Activated CD4-positive, CD25-positive, alpha-beta regulatory T cell (primary cell): ENCODE data around the gene SCLY.
"Not testable (repeated sequence)": the region's sequence is repeated elsewhere in the genome, so short reads cannot be mapped to it uniquely, and the experiment has no call there.

Source experiments
- DNase-seq, 4 experiments: peaks; one replicate each; lab custom pipeline; 2025; lab: John Stamatoyannopoulos, UW

Gene SCLY

GRCh38 chr2:238040918-238041317 lies 19.9 kb upstream of the SCLY start:
- no peak for DNase-seq

- DNase-seq: no peak
These were observed 18.7 kb upstream of the SCLY start for GRCh38 chr2:238042090-238042489.

DNA sequence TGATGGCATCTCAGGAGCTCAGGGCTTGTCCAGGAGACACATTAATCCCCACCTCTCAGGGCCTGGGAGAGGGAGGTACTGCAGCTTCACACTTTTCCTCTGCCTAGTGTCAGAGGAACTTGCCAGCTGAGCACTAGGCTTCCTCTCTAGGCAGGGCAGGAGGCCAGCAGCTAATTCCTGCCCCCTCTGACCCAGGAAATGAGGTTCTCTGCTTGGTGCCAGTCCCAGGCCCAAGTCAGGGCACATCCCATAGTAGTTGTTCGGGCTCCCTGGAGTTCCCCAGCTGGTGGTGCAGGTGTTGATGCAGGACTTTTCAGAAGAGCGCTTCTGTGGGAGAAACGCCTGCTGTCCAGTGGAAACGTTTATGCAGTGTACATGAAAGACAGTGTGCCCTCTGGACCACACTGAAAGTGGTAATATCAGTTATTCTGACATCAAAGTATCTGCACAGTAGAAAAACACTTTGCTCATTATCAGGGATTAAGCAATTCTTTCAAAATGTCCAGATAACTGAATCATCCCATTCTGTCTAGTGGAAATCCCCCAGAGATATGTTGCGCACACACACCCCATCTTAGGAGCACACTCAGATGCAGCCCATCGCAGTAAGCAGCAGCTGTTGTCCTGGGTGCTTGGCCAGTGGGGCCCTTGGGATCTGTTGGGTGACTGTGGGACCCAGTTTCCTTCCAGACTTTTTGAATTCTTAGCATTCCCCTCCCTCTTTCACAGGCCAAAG lies 17.8 kb upstream of the SCLY start:
- no peak for DNase-seq

- no peak for DNase-seq
These were observed 16.9 kb upstream of the SCLY start for GRCh38 chr2:238043851-238044250.

GRCh38 chr2:238045575-238045974 lies 15.2 kb upstream of the SCLY start:
- no peak for DNase-seq

- DNase-seq: no peak
These were observed 14.0 kb upstream of the SCLY start for GRCh38 chr2:238046725-238047270.

- DNase-seq: no peak
These were observed 7.5 kb upstream of the SCLY start for GRCh38 chr2:238053191-238053776.

- no peak for DNase-seq
These were observed 5.0 kb upstream of the SCLY start for GRCh38 chr2:238055841-238056240.

DNA sequence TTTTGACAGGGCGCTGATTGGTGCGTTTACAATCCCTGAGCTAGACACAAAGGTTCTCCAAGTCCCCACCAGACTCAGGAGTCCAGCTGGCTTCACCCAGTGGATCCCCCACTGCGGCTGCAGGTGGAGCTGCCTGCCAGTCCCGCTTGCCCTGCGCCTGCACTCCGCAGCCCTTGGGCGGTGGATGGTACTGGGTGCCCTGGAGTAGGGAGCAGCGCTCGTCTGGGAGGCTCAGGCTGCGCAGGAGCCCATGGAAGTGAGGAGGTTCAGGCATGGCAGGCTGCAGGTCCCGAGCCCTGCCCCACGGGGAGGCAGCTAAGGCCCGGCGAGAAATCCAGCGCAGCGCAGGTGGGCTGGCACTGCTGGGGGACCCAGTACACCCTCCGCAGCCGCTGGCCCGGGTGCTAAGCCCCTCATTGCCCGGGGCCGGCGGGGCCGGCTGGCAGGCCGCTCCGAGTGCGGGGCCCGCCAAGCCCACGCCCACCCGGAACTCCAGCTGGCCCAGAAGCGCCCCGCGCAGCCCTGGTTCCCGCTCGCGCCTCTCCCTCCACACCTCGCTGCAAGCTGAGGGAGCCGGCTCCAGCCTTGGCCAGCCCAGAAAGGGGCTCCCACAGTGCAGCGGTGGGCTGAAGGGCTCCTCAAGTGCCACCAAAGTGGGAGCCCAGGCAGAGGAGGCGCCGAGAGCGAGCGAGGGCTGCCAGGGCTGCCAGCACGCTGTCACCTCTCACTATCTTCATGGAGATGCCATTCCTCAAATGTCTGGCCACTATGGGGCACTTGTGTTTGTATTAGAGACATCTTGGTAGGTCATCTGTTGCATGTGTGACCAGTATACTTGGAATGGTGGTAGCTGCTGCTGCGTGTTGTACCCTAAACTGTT lies 2.9 kb upstream of the SCLY start:
- DNase-seq: not testable (repeated sequence)

GRCh38 chr2:238059505-238059904 lies 1.3 kb upstream of the SCLY start:
- no peak for DNase-seq

DNA sequence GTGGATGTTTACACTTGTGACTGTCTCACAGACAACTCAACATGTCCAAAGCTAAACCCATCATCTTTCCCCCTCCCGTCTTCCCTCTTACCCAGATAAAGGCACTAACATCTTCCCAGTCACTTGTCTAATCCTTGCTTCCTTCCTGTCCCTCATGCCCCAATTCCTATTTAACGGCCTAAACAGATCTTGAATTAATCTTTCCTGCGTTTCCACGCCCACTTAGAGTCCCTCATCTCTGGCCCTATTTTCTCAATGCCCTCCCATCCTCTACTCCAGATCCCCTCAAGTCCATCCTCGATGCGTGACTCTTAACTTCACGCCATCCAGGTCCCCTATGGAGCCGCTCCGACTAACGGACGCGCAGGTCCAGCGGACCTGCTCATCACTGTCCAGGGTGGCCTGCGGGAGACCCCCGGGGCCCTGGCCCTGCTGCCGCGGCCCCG lies 682 bp upstream of the SCLY start:
- DNase-seq: no peak

GRCh38 chr2:238061315-238062202 lies 758 bp downstream of the SCLY start:
- DNase-seq: no peak

DNA sequence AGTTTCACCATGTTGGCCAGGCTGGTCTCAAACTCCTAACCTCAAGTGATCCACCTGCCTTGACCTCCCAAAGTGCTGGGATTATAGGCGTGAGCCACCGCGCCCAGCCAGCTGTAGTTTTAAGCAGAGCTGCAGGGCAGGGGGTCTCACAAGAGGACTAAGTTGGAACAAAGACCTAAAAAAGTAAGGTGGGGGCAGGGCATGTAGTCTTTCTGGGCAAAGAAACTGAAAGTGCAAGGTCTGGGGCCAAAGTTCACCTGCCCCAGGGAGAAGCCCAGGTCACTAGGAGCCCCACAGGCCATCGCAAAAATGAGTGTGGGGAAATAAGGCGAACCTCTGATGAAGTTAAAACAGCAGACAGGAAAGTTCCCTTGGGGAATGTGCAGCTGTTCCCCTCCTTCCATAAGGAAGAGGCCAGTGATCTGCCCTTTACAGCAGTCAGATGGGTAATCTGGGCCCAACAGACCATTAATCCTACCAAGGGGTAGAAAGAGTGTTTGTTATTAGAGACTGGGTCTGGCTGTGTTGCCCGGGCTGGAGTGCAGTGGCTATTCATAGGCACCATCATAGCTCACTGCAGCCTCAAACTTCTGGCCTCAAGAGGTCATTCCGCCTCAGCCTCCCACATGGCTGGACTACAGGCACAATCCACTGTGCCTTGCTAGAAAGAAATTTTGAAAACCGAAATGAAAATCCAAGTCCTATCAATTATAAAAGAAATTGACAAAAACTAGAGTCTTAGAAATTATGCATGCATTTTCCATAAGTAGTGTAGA lies 2.8 kb downstream of the SCLY start:
- no peak for DNase-seq

DNA sequence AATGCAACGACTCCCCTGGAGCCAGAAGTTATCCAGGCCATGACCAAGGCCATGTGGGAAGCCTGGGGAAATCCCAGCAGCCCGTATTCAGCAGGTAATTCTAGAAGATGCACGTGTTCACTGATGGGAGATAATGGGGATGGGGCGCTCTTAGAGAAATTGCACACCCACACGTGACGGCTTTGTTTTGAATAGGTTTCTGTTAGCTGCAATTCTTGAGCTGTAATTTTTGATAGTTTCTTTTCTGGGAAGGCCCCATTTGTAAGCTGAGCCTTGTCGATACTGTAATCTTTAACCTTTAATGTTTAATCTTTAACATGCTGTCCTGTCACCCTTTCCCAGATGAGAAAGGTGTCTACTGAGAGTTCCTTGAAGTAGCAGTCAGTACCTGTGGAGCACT lies 3.6 kb downstream of the SCLY start:
- DNase-seq: no peak

- DNase-seq: no peak
These were observed 4.5 kb downstream of the SCLY start for GRCh38 chr2:238065071-238065846.

DNA sequence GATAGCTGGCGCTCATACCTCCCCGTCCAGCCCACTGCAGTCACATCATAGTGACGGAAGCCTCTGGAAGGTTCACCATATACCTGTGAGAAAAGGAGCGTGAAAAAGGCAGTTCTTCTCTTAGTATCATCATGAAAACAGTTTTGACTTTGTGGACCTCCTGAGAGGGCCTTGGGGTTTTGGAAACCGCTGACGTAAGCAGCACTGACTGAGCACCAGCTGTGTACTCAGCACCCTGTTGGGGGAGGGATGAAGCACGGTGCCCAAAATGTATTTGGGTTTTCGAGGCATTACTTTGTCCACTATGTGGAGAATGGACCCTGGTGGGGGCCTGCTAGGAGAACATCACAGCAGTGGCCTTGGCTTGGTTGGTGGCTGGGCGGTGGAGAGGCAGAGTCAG lies 5.4 kb downstream of the SCLY start:
- DNase-seq: no peak

DNA sequence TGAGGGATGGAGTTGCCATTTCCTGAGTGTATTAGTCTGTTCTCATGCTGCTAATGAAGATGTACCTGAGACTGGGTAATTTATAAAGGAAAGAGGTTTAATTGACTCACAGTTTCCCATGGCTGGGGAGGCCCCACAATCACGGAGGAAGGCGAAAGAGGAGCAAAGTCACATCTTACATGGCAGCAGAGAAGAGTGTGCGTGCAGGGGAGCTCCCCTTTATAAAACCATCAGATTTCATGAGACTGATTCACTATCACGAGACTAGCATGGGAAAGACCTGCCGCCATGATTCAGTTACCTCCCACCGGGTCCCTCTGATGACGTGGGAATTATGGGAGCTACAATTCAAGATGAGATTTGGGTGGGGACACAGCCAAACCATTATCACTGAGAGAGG lies 5.9 kb downstream of the SCLY start:
- DNase-seq: not testable (repeated sequence)

DNA sequence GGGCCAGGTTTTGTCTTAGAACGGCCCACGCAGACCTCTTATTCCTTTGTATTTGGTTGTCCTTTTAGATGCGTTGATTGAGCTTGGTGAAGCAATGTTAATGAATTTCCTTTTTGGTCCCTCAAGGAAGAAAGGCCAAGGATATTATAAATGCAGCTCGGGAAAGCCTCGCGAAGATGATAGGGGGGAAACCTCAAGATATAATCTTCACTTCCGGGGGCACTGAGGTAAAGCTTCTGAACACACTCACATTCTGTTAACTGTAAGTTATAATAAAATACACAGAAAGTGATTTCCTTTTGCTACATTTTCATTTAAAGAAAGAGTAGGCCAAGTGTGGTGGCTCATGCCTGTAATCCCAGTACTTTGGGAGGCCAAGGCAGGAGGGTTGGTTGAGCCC lies 7.1 kb downstream of the SCLY start:
- no peak for DNase-seq

DNA sequence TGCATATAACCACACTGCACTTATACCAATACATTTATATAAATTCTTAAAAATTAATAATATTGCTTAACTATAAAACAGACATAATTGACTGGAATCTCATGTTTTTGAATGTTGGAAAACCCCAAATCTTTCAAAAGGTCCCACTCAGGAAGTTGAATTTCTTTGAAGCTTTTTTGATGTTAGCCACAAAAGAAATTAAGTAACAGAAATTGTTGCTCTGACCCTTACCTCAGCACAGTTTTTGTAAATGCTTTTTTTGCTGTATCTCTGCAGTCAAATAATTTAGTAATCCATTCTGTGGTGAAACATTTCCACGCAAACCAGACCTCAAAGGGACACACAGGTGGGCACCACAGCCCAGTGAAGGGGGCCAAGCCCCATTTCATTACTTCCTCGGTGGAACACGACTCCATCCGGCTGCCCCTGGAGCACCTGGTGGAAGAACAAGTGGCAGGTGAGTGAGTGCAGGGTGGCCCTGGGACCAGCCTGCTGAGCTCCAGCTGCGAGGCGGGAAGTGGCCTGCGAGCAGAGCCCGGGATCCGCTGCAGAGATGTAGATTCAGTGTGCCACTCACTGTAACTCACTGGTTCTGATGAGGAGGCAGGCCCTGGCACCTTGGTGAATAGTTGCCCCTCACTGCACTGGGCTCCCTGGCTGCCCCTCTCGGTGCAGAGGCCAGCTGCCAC lies 8.4 kb downstream of the SCLY start:
- no peak for DNase-seq
